GM19043 (cell line): ENCODE data around the gene TASL.
"Not testable (repeated sequence)": the region's sequence is repeated elsewhere in the genome, so short reads cannot be mapped to it uniquely, and the experiment has no call there.

Experiments used
- ATAC-seq: cut with Tn5 transposase; IDR thresholded peaks from one replicate; pipeline ENCODE4 v1.9.1; 2021; ENCODE audit warnings: low read depth; ENCODE audit not compliant: unreplicated experiment

TASL gene

GRCh38 chrX:30580641-30581040 lies 3.1 kb upstream of the TASL start:
- ATAC-seq, result no peak

- no peak for ATAC-seq
Measured at GRCh38 chrX:30576881-30577280, 685 bp downstream of the TASL start.

DNA sequence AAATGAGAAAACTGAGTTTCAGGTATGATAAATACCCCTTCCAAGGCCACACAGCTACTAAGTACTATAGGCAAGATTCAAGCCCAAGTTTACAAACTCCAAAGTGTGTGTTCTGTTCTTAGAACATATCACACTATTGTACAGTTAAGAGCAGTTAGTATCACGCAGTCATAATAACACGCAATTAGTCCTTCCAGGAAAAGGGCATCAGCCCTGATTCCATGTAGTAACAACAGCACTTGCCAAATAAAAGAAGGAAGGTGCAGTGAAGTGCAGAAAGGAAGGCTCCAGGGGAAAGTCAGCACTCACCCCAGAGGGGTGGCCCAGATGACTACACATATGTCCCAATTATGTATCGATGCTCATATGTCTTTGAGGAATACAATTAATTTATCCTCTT lies 4.4 kb downstream of the TASL start:
- no peak for ATAC-seq

DNA sequence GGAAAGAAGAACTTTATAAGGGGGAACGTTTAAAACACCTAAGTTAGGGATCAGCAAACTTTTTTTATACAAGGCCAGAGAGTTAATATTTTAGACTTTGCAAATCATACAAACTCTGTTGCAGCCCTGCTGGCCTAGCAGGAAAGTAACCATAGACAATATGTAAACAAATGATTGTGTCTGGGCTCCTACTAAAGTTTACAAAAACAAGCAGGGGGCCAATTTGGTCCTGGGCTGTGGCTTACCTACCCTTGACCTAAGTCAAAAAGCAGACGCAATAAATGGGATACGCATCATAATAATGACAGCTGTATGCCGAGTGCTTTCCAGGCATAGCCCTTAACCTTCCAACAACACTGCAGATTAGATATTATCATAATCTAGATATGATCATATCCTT lies 4.9 kb downstream of the TASL start:
- no peak for ATAC-seq

DNA sequence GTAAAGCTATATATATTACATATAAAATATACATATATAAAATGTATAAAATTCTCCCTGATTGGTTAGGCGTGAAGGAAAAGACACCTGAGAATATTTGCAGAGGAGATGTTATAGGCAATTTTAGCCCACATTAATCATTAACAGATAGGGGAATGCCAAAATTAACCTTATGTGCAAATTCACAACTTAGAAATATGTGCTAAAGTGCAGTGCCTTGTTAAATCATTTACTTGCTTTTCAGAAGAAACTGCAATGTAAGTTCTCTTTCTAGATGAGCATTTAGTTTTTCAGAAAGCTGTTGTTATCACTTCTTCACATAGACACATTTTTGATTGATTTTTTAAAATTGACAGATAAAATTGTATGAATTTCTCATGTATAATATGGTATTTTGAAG lies 5.6 kb downstream of the TASL start:
- peak; percentile 46 for ATAC-seq

DNA sequence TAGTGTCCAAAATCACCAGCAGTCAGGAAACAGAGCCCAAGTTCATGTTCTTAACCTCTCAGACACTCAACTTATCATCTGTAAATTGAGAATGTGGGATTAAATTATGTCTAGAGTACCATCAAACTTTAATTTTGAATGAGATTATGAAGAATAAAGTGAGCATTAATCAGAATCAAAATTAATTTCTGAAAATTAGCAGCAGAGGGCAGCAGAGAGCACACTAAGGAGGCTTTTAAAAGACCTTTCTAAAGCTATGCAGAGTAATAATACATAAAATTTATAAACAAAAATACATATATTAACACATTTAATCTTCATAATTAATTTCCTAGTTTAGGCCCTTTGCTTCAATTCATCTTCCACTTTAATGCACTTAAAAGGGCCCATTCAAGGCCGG lies 7.1 kb downstream of the TASL start:
- ATAC-seq, result no peak

DNA sequence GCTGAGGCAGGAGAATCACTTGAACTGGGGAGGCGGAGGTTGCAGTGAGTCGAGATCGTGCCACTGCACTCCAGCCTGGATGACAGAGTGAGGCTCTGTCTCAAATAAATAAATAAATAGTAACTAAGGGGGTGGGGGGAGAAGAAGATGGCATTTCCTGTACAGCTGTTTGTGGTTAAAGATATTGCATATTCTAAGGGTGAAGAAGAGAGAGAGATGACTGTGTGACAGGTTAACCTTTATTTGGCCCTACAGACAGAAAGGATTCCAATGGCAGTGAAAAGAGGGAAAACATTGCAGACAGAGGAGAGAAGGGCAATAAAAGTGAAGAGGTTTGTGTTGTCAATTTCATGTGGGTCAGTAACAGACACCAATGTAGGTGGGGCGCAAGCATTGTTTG lies 9.4 kb downstream of the TASL start:
- ATAC-seq, result peak; percentile 55

DNA sequence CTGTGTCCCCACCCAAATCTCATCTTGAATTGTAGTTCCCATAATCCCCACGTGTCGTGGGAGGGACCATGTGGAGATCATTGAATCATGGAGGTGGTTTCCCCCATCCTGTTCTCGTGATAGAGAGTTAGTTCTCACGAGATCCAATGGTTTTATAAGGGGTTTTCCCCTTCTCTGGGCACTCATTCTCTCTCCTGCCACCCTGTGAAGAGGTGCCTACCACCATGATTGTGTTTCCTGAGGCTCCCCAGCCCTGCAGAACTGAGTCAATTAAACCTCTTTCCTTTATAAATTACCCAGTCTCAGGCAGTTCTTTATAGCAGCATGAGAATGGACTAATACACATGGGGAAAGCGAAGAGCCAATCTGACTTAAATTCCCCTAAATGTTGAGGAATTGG lies 14.5 kb downstream of the TASL start:
- ATAC-seq, result not testable (repeated sequence)

- ATAC-seq, result no peak
Measured at GRCh38 chrX:30561191-30561590, 16.4 kb downstream of the TASL start.

DNA sequence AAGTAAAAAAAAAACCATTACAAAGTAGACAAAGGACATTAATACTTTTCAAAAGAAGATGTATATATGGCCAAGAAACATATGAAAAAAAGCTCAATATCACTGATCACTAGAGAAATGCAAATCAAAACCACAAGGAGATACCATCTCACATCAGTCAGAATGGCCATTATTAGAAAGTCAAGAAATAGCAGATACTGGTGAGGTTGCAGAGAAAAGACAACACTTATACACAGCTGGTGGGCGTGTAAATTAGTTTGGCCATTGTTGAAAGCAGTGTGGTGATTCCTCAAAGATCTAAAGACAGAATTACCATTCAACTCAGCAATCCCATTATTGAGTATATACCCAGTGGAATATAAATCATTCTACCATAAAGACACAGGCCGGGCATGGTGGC lies 39.3 kb downstream of the TASL start:
- ATAC-seq, result no peak

- ATAC-seq, result no peak
Measured at GRCh38 chrX:30533835-30534234, 43.7 kb downstream of the TASL start.

GRCh38 chrX:30533266-30533665 lies 44.3 kb downstream of the TASL start:
- ATAC-seq, result no peak

GRCh38 chrX:30530606-30531005 lies 47.0 kb downstream of the TASL start:
- no peak for ATAC-seq

DNA sequence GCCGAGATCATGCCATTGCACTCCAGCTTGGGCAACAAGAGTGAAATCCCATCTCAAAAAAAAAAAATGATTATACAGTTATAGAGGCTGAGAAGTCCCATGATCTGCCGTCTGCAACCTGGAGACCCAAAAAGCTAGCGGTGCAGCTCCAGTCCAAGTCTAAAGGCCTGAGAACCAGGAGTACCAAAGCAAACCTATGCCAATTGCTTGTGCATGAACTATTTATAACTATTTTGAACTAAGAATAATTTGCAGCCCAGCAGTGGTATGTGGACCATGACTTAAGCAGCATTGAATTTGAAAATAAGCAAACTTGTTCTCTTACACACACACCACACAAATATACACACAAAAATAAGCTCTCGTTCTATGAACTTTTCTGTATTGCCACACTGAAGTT lies 51.8 kb downstream of the TASL start:
- ATAC-seq, result no peak

GRCh38 chrX:30521440-30522182 lies 56.0 kb downstream of the TASL start:
- ATAC-seq, result no peak

- ATAC-seq, result no peak
Measured at GRCh38 chrX:30513284-30513683, 64.3 kb downstream of the TASL start.
